OCI-LY7 (cell line): ENCODE data around the gene GABPB2.

Experiments used
- EZH2phosphoT487 ChIP-seq: fragments of 200-600 bp; sonication (generic); IDR thresholded peaks from 2 replicates; pipeline ENCODE4 v1.6.1; 2018; ENCODE audit warnings: low read depth, borderline replicate concordance, mild to moderate bottlenecking, mixed run types, antibody characterized with exemption, low read length, moderate library complexity, mixed read lengths
- TF ChIP-seq, protein P1 (sequence below): fragments of 200-600 bp; sonication (generic); conservative IDR thresholded peaks from 2 replicates; pipeline ENCODE4 v1.5.1; 2014; ENCODE audit warnings: mild to moderate bottlenecking, antibody characterized with exemption, low read length, moderate library complexity, mixed read lengths

DNA sequence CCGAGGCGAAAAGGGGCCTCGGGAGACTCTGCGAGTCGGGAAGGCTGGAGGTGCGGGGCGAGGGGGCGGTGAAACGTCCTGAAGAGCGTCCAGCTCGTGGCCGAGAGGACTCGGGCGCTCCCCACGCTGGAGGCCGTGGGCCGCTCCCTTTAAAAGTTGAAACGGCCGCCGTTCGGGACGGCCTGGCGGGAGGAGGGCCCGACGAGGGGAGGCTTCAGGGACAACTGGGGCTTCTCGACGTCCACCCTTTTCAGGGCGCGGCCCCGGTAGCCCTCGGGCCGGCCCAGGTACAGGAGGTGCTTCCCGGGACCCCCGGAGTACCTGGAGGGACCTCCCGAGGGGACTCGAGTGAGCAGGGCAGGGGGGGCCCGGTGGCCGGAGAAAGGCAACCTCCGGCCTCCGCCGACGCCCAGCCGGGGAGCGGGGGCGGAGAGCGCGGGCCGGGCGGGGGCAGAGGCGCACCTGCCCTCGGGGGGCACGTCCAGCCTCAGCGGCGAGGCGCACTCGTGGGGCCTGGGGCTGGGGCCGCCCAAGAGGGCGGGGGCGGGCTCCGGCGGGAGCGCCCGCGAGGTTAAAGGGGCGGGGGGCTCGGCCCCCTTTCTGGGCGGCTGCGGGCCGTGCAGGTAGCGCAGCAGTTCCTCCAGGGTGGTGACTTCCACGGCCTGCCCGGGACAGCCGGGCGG, 61.9 kb downstream of the GABPB2 start:
- TF ChIP-seq, protein P1, sequence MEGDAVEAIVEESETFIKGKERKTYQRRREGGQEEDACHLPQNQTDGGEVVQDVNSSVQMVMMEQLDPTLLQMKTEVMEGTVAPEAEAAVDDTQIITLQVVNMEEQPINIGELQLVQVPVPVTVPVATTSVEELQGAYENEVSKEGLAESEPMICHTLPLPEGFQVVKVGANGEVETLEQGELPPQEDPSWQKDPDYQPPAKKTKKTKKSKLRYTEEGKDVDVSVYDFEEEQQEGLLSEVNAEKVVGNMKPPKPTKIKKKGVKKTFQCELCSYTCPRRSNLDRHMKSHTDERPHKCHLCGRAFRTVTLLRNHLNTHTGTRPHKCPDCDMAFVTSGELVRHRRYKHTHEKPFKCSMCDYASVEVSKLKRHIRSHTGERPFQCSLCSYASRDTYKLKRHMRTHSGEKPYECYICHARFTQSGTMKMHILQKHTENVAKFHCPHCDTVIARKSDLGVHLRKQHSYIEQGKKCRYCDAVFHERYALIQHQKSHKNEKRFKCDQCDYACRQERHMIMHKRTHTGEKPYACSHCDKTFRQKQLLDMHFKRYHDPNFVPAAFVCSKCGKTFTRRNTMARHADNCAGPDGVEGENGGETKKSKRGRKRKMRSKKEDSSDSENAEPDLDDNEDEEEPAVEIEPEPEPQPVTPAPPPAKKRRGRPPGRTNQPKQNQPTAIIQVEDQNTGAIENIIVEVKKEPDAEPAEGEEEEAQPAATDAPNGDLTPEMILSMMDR = no peak
- no peak for TF ChIP-seq EZH2phosphoT487
